ENCODE results near the gene PXT1. TPM values are rescaled to one million over a fixed set of nuclear protein-coding genes. Genes with fewer than 3 reads are reported as not detected.

Gene PXT1
- total and polyA plus RNA-seq, 4 donors, result not detected

GRCh38 chr6:36368921-36369865 is 73.5 kb downstream of the PXT1 start:
- no peak for TF ChIP-seq JUND (IDR thresholded peaks at IDR 0.05)
- no peak for TF ChIP-seq TAF1 (conservative IDR thresholded peaks at IDR 0.05)
- no peak for TF ChIP-seq HNF4G (IDR thresholded peaks at IDR 0.05)
- TF ChIP-seq RAD21 (IDR thresholded peaks at IDR 0.05), result no peak
- no peak for TF ChIP-seq RXRA (IDR thresholded peaks at IDR 0.05)
- WGBS, result 93% methylated on average over 14 of the region's 14 CpGs

DNA sequence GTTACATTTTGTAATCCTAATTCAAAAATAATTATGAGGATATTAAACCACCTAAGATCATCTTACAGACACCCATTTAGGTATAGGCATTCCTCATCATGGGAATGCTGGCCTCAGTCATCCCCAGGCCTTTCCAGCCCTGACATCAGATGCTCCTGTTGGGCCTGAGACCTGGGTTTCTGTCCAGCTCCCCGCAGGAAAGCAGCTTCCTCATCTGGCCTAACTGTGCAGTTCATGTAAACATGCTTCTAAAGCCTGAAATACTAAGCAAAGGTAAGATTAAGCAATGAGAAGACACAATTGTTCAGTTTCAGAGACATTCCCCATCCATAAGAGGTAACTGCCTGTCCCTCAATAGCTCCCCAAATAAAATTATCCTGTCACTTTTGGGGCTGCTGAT is 74.2 kb downstream of the PXT1 start:
- Histone ChIP-seq H3K9me3 (ENCODE audit: control insufficient read depth in 4 of 4, low read length in 3 of 4) (no peaks in the 10 kb centered on the region), H3K9ac (ENCODE audit: low read depth in 1 of 2, low read length in 2 of 2) (no peak overlapping the region), H3K4me3 (ENCODE audit: low read depth in 1 of 3, low read length in 3 of 3) (no peak overlapping the region), H3K4me1 (ENCODE audit: control insufficient read depth in 4 of 4, insufficient read depth in 4 of 4, low read length in 3 of 4) (no peaks in the 10 kb centered on the region), H3K36me3 (ENCODE audit: control insufficient read depth in 4 of 4, insufficient read depth in 3 of 4, low read depth in 1 of 4, low read length in 3 of 4) (no peaks in the 10 kb centered on the region), H3K27me3 (ENCODE audit: control insufficient read depth in 4 of 4, insufficient read depth in 4 of 4, low read length in 3 of 4) (no peaks in the 10 kb centered on the region), H3K27ac (ENCODE audit: low read depth in 1 of 2, low read length in 2 of 2) (no peak overlapping the region)
- TF ChIP-seq GABPA (IDR thresholded peaks at IDR 0.05 in 1 of 2, conservative IDR thresholded peaks at IDR 0.05 in 1 of 2), result no peak
- no peak for TF ChIP-seq YY1 (IDR thresholded peaks at IDR 0.05)
- TF ChIP-seq, protein P1, sequence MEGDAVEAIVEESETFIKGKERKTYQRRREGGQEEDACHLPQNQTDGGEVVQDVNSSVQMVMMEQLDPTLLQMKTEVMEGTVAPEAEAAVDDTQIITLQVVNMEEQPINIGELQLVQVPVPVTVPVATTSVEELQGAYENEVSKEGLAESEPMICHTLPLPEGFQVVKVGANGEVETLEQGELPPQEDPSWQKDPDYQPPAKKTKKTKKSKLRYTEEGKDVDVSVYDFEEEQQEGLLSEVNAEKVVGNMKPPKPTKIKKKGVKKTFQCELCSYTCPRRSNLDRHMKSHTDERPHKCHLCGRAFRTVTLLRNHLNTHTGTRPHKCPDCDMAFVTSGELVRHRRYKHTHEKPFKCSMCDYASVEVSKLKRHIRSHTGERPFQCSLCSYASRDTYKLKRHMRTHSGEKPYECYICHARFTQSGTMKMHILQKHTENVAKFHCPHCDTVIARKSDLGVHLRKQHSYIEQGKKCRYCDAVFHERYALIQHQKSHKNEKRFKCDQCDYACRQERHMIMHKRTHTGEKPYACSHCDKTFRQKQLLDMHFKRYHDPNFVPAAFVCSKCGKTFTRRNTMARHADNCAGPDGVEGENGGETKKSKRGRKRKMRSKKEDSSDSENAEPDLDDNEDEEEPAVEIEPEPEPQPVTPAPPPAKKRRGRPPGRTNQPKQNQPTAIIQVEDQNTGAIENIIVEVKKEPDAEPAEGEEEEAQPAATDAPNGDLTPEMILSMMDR (IDR thresholded peaks at IDR 0.05; ENCODE audit: low read depth, low read length, missing input control), result no peak
- no peak for TF ChIP-seq TAF1 (conservative IDR thresholded peaks at IDR 0.05)
- no peak for TF ChIP-seq RXRA (IDR thresholded peaks at IDR 0.05)
- TF ChIP-seq HNF4G (IDR thresholded peaks at IDR 0.05), result no peak
- TF ChIP-seq SP1 (IDR thresholded peaks at IDR 0.05), result no peak
- no peak for TF ChIP-seq HNF4A (conservative IDR thresholded peaks at IDR 0.05)
- TF ChIP-seq, protein P2, sequence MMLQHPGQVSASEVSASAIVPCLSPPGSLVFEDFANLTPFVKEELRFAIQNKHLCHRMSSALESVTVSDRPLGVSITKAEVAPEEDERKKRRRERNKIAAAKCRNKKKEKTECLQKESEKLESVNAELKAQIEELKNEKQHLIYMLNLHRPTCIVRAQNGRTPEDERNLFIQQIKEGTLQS (IDR thresholded peaks at IDR 0.05), result no peak
- no peak for TF ChIP-seq FOXA2 (IDR thresholded peaks at IDR 0.05)
- TF ChIP-seq NR2F2 (IDR thresholded peaks at IDR 0.05), result no peak
- TF ChIP-seq, protein P3, sequence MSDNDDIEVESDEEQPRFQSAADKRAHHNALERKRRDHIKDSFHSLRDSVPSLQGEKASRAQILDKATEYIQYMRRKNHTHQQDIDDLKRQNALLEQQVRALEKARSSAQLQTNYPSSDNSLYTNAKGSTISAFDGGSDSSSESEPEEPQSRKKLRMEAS (IDR thresholded peaks at IDR 0.05), result no peak
- no peak for TF ChIP-seq EGR1 (IDR thresholded peaks at IDR 0.05; ENCODE audit: low read depth in 2 of 2)
- no peak for TF ChIP-seq REST (IDR thresholded peaks at IDR 0.05)
- no peak for TF ChIP-seq JUND (IDR thresholded peaks at IDR 0.05)
- TF ChIP-seq RAD21 (IDR thresholded peaks at IDR 0.05), result no peak
- no peak for TF ChIP-seq FOXA1 (IDR thresholded peaks at IDR 0.05)
- TF ChIP-seq ZBTB33 (IDR thresholded peaks at IDR 0.05), result no peak
- DNase-seq (ENCODE audit: low spot score), result no peak
- WGBS, result 89% methylated on average over 1 of the region's 1 CpG

More at GRCh38 chr6:36368921-36369865, 73.5 kb downstream of the PXT1 start:
- Histone ChIP-seq H3K36me3 (ENCODE audit: control insufficient read depth in 4 of 4, insufficient read depth in 3 of 4, low read depth in 1 of 4, low read length in 3 of 4) (no peaks in the 10 kb centered on the region), H3K9me3 (ENCODE audit: control insufficient read depth in 4 of 4, low read length in 3 of 4) (no peaks in the 10 kb centered on the region), H3K27me3 (ENCODE audit: control insufficient read depth in 4 of 4, insufficient read depth in 4 of 4, low read length in 3 of 4) (no peaks in the 10 kb centered on the region), H3K27ac (ENCODE audit: low read depth in 1 of 2, low read length in 2 of 2) (no peak overlapping the region), H3K9ac (ENCODE audit: low read depth in 1 of 2, low read length in 2 of 2) (no peak overlapping the region), H3K4me3 (ENCODE audit: low read depth in 1 of 3, low read length in 3 of 3) (no peak overlapping the region), H3K4me1 (ENCODE audit: control insufficient read depth in 4 of 4, insufficient read depth in 4 of 4, low read length in 3 of 4) (no peaks in the 10 kb centered on the region)
- DNase-seq (ENCODE audit: low spot score), result no peak
